Vagina (tissue), 2 donors: ENCODE measurements around the gene FSTL3.

Experiments used
- POLR2AphosphoS5 ChIP-seq, 2 donors: sonication (generic); formaldehyde crosslinking; IDR thresholded peaks; one replicate each; pipeline ENCODE4 v1.9.0; 2017; ENCODE audit warnings: antibody characterized with exemption in 2 of 2, mild to moderate bottlenecking in 2 of 2, low read depth in 1 of 2; ENCODE audit not compliant: insufficient read depth in 1 of 2
- TF ChIP-seq, protein P1 (sequence below), 3 experiments: fragments of 450-650 bp in 2 of 3; fragments of 200-600 bp in 1 of 3; sonication (generic) in 1 of 3; IDR thresholded peaks; one replicate each; pipeline ENCODE4 v1.5.1; 2017 to 2019; ENCODE audit warnings: antibody characterized with exemption in 3 of 3, mild to moderate bottlenecking in 2 of 3, moderate library complexity in 2 of 3

GRCh38 chr19:632579-633067, 43.6 kb upstream of the FSTL3 start:
- TF ChIP-seq, protein P1, sequence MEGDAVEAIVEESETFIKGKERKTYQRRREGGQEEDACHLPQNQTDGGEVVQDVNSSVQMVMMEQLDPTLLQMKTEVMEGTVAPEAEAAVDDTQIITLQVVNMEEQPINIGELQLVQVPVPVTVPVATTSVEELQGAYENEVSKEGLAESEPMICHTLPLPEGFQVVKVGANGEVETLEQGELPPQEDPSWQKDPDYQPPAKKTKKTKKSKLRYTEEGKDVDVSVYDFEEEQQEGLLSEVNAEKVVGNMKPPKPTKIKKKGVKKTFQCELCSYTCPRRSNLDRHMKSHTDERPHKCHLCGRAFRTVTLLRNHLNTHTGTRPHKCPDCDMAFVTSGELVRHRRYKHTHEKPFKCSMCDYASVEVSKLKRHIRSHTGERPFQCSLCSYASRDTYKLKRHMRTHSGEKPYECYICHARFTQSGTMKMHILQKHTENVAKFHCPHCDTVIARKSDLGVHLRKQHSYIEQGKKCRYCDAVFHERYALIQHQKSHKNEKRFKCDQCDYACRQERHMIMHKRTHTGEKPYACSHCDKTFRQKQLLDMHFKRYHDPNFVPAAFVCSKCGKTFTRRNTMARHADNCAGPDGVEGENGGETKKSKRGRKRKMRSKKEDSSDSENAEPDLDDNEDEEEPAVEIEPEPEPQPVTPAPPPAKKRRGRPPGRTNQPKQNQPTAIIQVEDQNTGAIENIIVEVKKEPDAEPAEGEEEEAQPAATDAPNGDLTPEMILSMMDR (IDR thresholded peaks at IDR 0.05): no peak
- no peak for TF ChIP-seq POLR2AphosphoS5 (IDR thresholded peaks at IDR 0.05; ENCODE audit: insufficient read depth in 1 of 2, low read depth in 1 of 2)
